ENCODE results near the gene ATP2A1. TPM values are rescaled to one million over a fixed set of nuclear protein-coding genes. Genes with fewer than 3 reads are reported as not detected.

ATP2A1 gene
- total and polyA plus RNA-seq, 2 of the 13 experiments (the other 11 are each of a cell fraction or from before 2014, with no cell fraction given) = 3.2 to 12.5 TPM

- TF ChIP-seq ZUFSP (CRISPR knock-in tag; IDR thresholded peaks at IDR 0.05; ENCODE audit: borderline replicate concordance) (no peak), ZNF687 (CRISPR knock-in tag; IDR thresholded peaks at IDR 0.05) (peak; percentile 30; the same call in 1 of the 2 replicates), RXRA (CRISPR knock-in tag; IDR thresholded peaks at IDR 0.05) (0 out of 2 replicates have a peak, but pooled peaks have one; percentile 31), XRCC5 (optimal IDR thresholded peaks at IDR 0.05; ENCODE audit: low read length) (no peak), TOPORS (CRISPR knock-in tag; IDR thresholded peaks at IDR 0.05) (no peak), CEBPG (CRISPR knock-in tag; IDR thresholded peaks at IDR 0.05) (no peak), SAFB2 (CRISPR knock-in tag; IDR thresholded peaks at IDR 0.05; ENCODE audit: borderline replicate concordance, low read depth) (no peak), POLR2A (IDR thresholded peaks at IDR 0.05; ENCODE audit: insufficient read depth in 1 of 2, low read depth in 2 of 2, low read length in 2 of 2) (no peak), BRF2 (CRISPR knock-in tag; IDR thresholded peaks at IDR 0.05) (no peak), NFYB (CRISPR knock-in tag; IDR thresholded peaks at IDR 0.05) (no peak), PTBP1 (IDR thresholded peaks at IDR 0.05; ENCODE audit: low read depth, low read length, poor library complexity, severe bottlenecking) (no peak), ZNF670 (CRISPR knock-in tag; IDR thresholded peaks at IDR 0.05; ENCODE audit: borderline replicate concordance) (no peak), ZNF441 (CRISPR knock-in tag; IDR thresholded peaks at IDR 0.05; ENCODE audit: borderline replicate concordance) (no peak), LRRFIP1 (CRISPR knock-in tag; conservative IDR thresholded peaks at IDR 0.05) (no peak), HOXD1 (CRISPR knock-in tag; IDR thresholded peaks at IDR 0.05) (no peak), ZNF580 (CRISPR knock-in tag; IDR thresholded peaks at IDR 0.05; ENCODE audit: borderline replicate concordance, low read depth) (no peak), PPARG (CRISPR knock-in tag; conservative IDR thresholded peaks at IDR 0.05) (no peak), FOXP1 (IDR thresholded peaks at IDR 0.05) (no peak), FOXP1 (CRISPR knock-in tag; IDR thresholded peaks at IDR 0.05) (no peak), MIER3 (CRISPR knock-in tag; IDR thresholded peaks at IDR 0.05; ENCODE audit: borderline replicate concordance) (no peak)
These were observed 22.3 kb downstream of the ATP2A1 start (continued) for GRCh38 chr16:28900601-28901000.

Measured in HepG2 (cell line).